Panc1 (cell line): Measurements from ENCODE around the gene PXYLP1. TPM values are rescaled to one million over a fixed set of nuclear protein-coding genes. Genes with fewer than 3 reads are reported as not detected.

Experiments used
- ATAC-seq: fragments of 200-7000 bp; cut with Tn5 transposase; 2 replicates; pipeline ENCODE4 v1.9.1; 2020; ENCODE audit warnings: mild to moderate bottlenecking, moderate library complexity
- BruUV-seq: library from RNA; stranded (reverse); fragments of 400-500 nt; replicated peaks from 2 replicates; lab custom pipeline; 2021; lab: Mats Ljungman, UMichigan
- CTCF ChIA-PET: fragments of 300-600 bp; sonication (Branson Sonifier 250); formaldehyde crosslinking; loops from one replicate; lab custom pipeline; 2022; ENCODE audit warnings: antibody characterized with exemption; lab: Charles Lee
- POLR2A ChIA-PET: fragments of 300-600 bp; sonication (Branson Sonifier 250); formaldehyde crosslinking; loops from one replicate; lab custom pipeline; 2022; ENCODE audit warnings: antibody characterized with exemption; lab: Charles Lee
- DNase-seq: peaks from one replicate; pipeline ENCODE4 v3.0.0-alpha.2; 2010; ENCODE audit warnings: low read depth, low spot score
- H3K27ac ChIP-seq: 2 replicates; pipeline ENCODE4 v1.5.1; 2011; ENCODE audit warnings: mild to moderate bottlenecking, low read length, inconsistent platforms
- H3K27me3 ChIP-seq: fragments of 200-500 bp; sonication (Bioruptor generic); 2 replicates; pipeline ENCODE4 v1.6.0; 2014; ENCODE audit warnings: low read length, inconsistent platforms; ENCODE audit not compliant: control insufficient read depth, insufficient read depth
- H3K36me3 ChIP-seq: fragments of 200-500 bp; sonication (Bioruptor generic); 2 replicates; pipeline ENCODE4 v1.5.1; 2014; ENCODE audit warnings: inconsistent platforms, mild to moderate bottlenecking, low read length, moderate library complexity; ENCODE audit not compliant: control insufficient read depth, insufficient read depth
- H3K4me1 ChIP-seq: 2 replicates; pipeline ENCODE4 v1.5.1; 2011; ENCODE audit warnings: inconsistent platforms, mild to moderate bottlenecking, low read length, moderate library complexity; ENCODE audit not compliant: control insufficient read depth, insufficient read depth
- H3K4me3 ChIP-seq, 2 experiments: 2 replicates each; pipeline ENCODE4 v1.5.1; 2011 to 2012; ENCODE audit warnings: low read depth in 2 of 2, low read length in 2 of 2, mild to moderate bottlenecking in 2 of 2, inconsistent platforms in 1 of 2, moderate library complexity in 1 of 2
- H3K9me3 ChIP-seq: fragments of 200-500 bp; sonication (Bioruptor generic); 2 replicates; pipeline ENCODE4 v1.5.1; 2014; ENCODE audit warnings: low read depth, mild to moderate bottlenecking, inconsistent platforms, low read length, moderate library complexity; ENCODE audit not compliant: control insufficient read depth, insufficient read depth
- POLR2AphosphoS5 ChIP-seq: IDR thresholded peaks from 2 replicates; pipeline ENCODE4 v1.6.1; 2012; ENCODE audit warnings: mild to moderate bottlenecking, low read depth, low read length, moderate library complexity
- SIN3A ChIP-seq: IDR thresholded peaks from 2 replicates; pipeline ENCODE4 v1.6.1; 2012; ENCODE audit warnings: low read depth, mild to moderate bottlenecking, low read length, moderate library complexity, borderline replicate concordance; ENCODE audit not compliant: insufficient read depth
- TCF7L2 ChIP-seq: IDR thresholded peaks from 2 replicates; pipeline ENCODE4 v1.6.1; 2011; ENCODE audit warnings: mild to moderate bottlenecking, low read depth, low read length, inconsistent platforms
- in situ Hi-C: cut with HindIII; loops from 2 replicates; pipeline ENCODE4 v1.10.0; 2016; ENCODE audit warnings: low sequenced_read_pairs, low pct_unique_long_range_greater_than_20kb
- intact Hi-C: fragments of 100-400 bp; cut with micrococcal nuclease; formaldehyde crosslinking; loops from one replicate; pipeline ENCODE4 v1.10.0; 2022; ENCODE audit not compliant: unreplicated experiment
- total RNA-seq: library from RNA; stranded (reverse); gene quantifications from one replicate; pipeline ENCODE4 v1.2.1, GENCODE V29; 2021; ENCODE audit not compliant: unreplicated experiment
- TF ChIP-seq, protein P1 (sequence below), 2 experiments: IDR thresholded peaks; 2 replicates each; pipeline ENCODE4 v1.6.1; 2011 to 2012; ENCODE audit warnings: low read depth in 2 of 2, control low read depth in 1 of 2, low read length in 1 of 2, mild to moderate bottlenecking in 1 of 2, moderate library complexity in 1 of 2; ENCODE audit not compliant: insufficient read depth in 1 of 2
- TF ChIP-seq, protein P2 (sequence below): fragments of 450-650 bp; IDR thresholded peaks from 2 replicates; pipeline ENCODE4 v1.5.1; 2017; ENCODE audit warnings: mild to moderate bottlenecking

Gene PXYLP1
- total RNA-seq, 1 experiment from 2014 or later = 1.4 TPM

DNA sequence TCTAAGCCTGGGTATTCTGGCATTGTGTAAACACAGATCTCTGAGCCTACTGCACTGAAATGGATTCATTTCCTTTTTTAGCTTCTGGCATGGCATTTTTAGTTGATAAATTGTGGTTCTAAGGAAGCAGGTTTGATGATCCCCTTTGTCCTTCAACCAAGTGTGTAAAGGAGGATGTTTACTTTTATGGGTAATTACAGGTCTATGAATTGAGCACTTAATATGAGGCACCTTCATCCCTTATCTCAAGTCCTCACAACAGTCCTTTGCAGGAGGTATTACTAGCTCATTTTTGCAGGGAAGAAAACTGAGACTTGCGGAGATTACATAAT is 105.9 kb downstream of the PXYLP1 start:
- in situ Hi-C loops = no loop called here
- CTCF ChIA-PET = interaction anchor here (0.6 kb wide), 1 partner anchor 116 kb away, joined by 6 read pairs; no protein-coding TSS in a partner anchor
- peak; percentile 27; the same call in 1 of the 2 replicates for ATAC-seq
- POLR2A ChIA-PET = no interaction called here
- TF ChIP-seq, protein P1, sequence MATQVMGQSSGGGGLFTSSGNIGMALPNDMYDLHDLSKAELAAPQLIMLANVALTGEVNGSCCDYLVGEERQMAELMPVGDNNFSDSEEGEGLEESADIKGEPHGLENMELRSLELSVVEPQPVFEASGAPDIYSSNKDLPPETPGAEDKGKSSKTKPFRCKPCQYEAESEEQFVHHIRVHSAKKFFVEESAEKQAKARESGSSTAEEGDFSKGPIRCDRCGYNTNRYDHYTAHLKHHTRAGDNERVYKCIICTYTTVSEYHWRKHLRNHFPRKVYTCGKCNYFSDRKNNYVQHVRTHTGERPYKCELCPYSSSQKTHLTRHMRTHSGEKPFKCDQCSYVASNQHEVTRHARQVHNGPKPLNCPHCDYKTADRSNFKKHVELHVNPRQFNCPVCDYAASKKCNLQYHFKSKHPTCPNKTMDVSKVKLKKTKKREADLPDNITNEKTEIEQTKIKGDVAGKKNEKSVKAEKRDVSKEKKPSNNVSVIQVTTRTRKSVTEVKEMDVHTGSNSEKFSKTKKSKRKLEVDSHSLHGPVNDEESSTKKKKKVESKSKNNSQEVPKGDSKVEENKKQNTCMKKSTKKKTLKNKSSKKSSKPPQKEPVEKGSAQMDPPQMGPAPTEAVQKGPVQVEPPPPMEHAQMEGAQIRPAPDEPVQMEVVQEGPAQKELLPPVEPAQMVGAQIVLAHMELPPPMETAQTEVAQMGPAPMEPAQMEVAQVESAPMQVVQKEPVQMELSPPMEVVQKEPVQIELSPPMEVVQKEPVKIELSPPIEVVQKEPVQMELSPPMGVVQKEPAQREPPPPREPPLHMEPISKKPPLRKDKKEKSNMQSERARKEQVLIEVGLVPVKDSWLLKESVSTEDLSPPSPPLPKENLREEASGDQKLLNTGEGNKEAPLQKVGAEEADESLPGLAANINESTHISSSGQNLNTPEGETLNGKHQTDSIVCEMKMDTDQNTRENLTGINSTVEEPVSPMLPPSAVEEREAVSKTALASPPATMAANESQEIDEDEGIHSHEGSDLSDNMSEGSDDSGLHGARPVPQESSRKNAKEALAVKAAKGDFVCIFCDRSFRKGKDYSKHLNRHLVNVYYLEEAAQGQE (IDR thresholded peaks at IDR 0.05; ENCODE audit: insufficient read depth in 1 of 2, low read depth in 2 of 2, low read length in 1 of 2) = no peak
- TF ChIP-seq, protein P2, sequence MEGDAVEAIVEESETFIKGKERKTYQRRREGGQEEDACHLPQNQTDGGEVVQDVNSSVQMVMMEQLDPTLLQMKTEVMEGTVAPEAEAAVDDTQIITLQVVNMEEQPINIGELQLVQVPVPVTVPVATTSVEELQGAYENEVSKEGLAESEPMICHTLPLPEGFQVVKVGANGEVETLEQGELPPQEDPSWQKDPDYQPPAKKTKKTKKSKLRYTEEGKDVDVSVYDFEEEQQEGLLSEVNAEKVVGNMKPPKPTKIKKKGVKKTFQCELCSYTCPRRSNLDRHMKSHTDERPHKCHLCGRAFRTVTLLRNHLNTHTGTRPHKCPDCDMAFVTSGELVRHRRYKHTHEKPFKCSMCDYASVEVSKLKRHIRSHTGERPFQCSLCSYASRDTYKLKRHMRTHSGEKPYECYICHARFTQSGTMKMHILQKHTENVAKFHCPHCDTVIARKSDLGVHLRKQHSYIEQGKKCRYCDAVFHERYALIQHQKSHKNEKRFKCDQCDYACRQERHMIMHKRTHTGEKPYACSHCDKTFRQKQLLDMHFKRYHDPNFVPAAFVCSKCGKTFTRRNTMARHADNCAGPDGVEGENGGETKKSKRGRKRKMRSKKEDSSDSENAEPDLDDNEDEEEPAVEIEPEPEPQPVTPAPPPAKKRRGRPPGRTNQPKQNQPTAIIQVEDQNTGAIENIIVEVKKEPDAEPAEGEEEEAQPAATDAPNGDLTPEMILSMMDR = no peak
- TF ChIP-seq SIN3A = no peak
- TF ChIP-seq POLR2AphosphoS5 = no peak
- no peak for TF ChIP-seq TCF7L2
- Histone ChIP-seq H3K4me1 (no peaks in the 10 kb centered on the region), H3K27me3 (no peaks in the 10 kb centered on the region), H3K4me3 (no peak overlapping the region), H3K27ac (no peak overlapping the region), H3K36me3 (no peaks in the 10 kb centered on the region), H3K9me3 (no peaks in the 10 kb centered on the region)
- DNase-seq = no peak
- intact Hi-C loops = no loop called here
- no TSS peak for BruUV-seq

DNA sequence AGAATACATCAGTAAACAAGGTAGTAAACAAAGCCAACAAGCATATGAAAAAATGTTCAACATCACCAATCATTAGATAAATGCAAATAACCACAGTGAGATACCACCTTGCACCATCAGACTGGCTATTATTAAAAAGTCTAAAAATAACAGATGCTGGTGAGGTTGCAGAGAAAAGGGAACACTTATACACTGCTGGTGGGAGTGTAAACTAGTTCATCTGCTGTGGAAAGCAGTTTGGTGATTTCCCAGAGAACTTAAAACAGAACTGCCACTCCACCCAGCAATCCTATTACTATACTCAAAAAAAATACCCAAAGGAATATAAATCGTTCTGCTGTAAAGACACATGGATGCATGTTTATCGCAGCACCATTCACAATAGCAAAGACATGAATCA is 106.4 kb downstream of the PXYLP1 start:
- no TSS peak for BruUV-seq
- no peaks in the 10 kb centered on the region for H3K36me3 ChIP-seq
- no peak overlapping the region for H3K4me3 ChIP-seq
- ChIA-PET POLR2A (no interaction called here), CTCF (interaction anchor here (0.6 kb wide), 1 partner anchor 115 kb away, joined by 6 read pairs; no protein-coding TSS in a partner anchor)
- intact Hi-C loops (no loop called here), in situ Hi-C loops (no loop called here)
- no peak overlapping the region for H3K27ac ChIP-seq
- ATAC-seq = no peak
- no peaks in the 10 kb centered on the region for H3K9me3 ChIP-seq
- no peaks in the 10 kb centered on the region for H3K27me3 ChIP-seq
- H3K4me1 ChIP-seq = no peaks in the 10 kb centered on the region
- TF ChIP-seq TCF7L2 (no peak), POLR2AphosphoS5 (no peak), SIN3A (no peak)
- TF ChIP-seq, protein P2 = no peak
- TF ChIP-seq, protein P1 (IDR thresholded peaks at IDR 0.05; ENCODE audit: insufficient read depth in 1 of 2, low read depth in 2 of 2, low read length in 1 of 2) = no peak
- DNase-seq = no peak
